GM19372 (cell line): ENCODE data around the gene UPP1.
A peak's percentile ranks its signal among the peaks of the same experiment; 100 is the strongest.
"Not testable (repeated sequence)": the region's sequence is repeated elsewhere in the genome, so short reads cannot be mapped to it uniquely, and the experiment has no call there.

Experiments
- ATAC-seq: cut with Tn5 transposase; IDR thresholded peaks from one replicate; pipeline ENCODE4 v1.9.1; 2021; ENCODE audit warnings: mild to moderate bottlenecking, low read depth, moderate library complexity; ENCODE audit not compliant: unreplicated experiment

UPP1 gene

DNA sequence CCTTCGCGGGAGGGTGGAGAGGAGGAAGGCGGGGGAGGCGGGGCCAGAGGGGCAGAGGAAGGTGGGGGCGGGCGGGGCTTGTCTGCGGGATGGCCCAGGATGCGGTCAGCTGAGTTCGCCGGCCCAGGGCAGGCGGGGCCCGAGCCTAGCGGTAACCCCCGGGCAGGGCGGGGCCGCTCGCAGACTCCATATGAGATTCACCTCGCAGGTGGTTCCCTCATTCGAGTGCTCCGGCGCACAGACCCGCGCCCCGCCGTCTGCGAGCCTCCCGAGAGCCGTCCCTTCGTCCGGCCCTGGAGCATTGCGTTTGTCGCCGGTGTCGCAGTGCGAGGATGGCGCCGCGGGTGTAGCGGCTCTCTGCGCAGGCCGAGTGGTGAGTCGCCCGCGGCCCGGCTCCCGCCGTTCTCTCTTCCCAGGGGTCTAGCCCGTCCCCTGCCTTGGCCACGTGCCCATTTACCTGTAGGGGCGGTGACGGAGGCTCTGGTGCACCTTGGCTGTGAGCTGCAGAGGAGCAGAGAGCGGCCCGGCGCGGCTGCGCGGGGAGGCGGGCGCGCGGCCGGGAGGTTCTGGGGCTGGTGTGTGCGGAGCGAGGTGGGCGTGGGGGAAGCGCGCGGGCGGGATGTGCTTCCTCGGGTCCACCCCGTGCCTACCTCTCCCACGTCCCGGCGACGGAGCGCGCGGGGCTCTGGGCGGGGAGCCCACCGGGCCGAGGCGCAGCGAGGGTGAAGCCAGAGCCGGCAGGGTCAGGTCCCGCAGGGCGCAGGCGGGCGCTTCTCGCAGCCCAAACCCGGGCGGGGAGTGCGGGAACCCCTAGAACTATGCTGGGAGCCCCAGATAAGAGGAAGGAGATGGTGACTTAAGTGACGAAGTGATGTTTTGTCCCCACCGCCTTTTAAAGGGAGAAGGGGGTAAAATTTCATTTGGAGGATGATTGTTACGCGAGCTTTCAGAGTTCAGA lies at the start of gene UPP1:
TSS of gene UPP1 (plus strand) at position 220 of the 958 bp plus-strand sequence. CDS start 5,519 bp downstream, outside the sequence.
- ATAC-seq: peak; percentile 53

DNA sequence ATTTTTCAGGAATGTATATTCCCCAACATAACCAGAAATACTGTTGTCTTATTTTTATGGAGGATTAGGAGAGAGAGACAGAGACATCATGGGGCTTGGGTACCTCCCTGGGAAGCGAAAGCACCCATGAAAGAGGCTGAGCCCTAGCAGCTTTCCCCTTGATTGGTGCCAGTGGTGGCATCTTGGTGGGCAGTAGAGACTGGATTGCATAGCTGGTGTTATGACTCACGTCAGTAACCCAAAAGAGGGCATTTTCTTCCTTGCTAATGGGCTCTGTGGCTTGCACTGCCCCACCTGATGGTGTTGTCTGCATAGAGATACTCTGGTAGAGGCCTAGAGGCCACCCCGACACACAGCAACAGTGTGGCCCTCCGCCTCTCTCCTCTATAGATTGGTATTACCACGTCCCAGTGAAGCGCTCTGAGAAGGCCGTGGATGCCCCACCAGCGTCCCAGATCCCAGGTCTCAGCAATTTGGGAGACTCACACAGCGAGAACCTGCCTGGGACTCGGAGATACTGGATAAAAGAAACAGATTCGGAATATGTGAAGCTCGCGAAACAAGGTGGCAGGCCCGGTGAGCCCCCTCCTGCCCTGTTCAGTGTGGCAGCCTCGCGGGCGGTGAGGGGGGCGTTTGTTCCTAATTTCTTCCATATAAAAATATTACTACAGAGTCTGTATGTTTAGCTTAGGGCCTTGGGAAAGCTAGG lies 48.0 kb upstream of the UPP1 start:
- ATAC-seq: no peak

DNA sequence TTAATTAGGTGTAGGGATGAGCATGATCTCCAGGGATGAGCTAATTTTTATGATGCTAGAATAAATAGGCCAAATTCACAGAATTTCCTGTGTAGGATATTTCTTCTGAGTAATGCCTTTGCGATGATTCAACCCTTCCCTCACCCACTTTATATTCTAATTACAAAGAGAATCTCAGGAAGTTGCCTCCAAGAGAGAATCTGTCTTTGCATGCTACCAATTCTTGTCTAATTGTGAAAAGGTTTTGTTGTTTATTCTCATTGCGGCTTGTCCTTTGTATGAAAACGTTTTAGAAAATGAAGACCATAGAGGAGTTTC lies 47.5 kb upstream of the UPP1 start:
- ATAC-seq: no peak

DNA sequence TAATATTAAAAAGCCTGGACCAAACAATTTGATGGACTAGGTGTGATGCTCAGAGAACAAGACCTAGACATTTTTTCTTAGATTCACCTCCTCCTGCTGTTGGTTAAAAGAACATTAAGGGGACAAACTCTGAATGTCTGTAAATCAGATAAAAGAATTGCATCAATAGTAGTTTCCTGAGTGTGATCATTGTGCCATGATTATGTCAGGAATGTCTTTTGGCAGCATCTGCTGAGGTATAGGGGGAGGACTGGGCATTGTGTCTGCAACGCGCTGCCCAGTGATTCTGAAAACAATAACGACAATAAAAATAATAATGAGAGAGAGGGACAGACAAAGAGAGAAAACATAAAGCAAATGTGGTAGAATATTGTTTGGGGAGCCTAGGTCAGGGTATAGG lies 46.8 kb upstream of the UPP1 start:
- no peak for ATAC-seq

DNA sequence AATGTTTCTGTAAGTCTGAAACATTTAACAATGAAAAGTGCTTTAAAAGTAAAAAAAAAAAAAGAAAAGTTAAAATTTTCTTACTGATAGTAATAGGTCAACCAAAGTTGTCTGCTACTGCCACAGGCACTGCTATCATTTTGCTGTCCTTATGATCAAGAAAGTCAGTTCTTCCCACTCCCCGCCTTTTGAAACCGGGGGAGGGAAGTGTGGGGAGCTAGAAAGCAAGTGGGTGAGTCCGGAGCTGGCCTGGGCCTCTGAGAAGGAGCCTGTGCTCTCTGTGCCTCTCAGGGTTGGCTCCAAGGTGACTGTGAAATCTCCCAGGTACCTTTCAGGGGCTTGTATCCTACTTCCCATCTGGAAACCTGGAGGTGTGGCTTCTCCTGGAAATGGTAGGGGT lies 46.4 kb upstream of the UPP1 start:
- ATAC-seq: no peak

DNA sequence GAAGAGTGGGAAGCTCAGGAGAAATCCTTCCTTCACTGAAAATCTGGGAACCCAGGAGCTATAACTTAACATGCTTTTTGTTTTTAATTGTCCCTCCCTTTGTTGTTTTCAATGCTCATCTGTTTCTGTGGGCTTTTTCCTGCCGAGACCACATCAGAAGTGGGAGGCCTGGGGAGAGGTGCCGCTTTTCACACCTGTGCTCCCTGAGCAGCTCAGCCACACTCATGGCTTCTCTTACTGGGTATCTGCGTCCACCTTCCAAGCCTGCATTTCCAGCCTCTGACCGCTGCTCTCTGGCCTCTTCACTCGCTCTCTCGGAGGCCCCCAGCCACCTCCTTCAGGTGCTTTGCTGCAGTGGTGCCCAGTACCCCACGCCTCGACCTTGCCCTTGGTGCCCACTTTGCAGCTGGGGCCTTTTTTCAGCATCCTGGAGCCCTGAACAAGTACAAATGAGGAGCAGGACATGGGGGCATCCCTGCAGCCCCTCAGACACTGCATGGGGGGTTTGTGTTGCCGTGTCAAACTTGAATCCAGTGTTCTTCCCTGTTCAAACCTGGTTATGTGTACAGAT lies 43.8 kb upstream of the UPP1 start:
- ATAC-seq: no peak

DNA sequence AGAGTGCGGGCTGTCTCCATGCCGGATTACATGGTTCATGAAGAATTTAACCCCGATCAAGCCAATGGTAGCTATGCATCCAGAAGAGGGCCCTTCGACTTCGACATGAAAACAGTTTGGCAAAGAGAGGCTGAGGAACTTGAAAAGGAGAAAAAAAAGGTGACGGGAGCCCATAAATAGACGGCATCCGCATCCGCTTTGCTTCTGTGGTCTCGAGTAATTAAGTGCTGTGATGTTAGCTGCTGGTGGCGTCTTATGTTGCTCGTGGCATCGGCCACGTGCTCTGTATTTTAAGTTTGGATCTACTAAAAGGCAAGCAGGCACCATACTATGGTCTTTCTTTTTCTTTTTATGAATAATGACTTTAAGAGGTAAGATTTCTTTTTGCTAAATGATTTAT lies 42.6 kb upstream of the UPP1 start:
- ATAC-seq: no peak

DNA sequence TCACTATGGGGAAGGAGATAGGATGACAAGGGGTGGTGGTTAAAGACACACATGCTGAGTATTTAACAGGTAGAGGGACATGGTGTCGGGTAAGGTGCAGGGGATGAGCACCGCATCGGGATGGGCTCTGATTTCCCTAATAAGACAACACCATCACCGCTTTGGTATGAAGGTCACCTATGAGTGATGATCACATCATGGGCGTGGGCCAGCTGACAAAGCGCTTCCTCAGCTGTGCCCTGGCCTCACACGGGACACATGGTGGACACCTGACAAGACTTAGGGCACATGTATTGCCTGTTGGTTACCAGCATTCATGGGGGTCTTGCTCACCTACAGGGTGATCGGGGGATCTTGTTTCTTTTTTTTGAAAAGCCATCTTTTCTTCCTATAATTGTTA lies 41.0 kb upstream of the UPP1 start:
- no peak for ATAC-seq

DNA sequence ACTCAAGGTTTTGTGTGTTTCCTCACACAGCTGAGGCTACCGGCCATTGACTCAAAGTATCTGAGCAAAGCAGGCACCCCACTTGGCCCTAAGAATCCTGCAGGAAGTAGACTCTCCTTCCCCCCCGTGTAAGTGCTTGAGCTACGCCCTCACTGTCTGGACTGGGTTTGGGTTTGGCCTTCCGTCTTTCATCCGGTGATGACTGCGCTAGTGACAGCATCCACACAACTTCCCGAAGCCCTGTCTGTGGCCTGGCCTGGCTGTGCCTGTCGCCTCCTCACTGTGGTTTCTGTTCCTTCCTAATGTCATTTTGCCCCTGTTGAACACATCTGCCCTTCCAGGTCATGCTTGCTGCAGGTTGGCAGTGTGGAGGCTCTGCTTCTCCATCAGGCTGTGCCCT lies 39.2 kb upstream of the UPP1 start:
- ATAC-seq: no peak

DNA sequence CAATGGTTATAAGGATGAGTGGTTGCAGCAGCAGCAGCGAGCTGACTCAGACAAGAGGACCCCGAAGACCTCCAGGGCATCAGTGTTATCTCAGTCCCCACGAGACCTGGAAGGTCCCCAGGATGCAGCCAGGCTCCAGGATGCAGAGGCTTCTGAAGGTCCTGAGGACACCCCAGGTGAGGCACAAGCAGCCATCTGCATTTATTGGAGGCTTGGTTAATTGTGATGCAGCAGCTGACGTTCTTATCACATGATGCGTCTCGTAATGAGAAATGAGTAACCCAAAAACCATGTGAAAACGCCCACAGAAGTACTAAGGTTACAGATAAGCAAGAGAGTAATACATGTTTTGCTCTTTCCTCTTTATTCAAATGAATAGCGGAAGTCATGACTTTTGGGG lies 36.3 kb upstream of the UPP1 start:
- ATAC-seq: no peak

DNA sequence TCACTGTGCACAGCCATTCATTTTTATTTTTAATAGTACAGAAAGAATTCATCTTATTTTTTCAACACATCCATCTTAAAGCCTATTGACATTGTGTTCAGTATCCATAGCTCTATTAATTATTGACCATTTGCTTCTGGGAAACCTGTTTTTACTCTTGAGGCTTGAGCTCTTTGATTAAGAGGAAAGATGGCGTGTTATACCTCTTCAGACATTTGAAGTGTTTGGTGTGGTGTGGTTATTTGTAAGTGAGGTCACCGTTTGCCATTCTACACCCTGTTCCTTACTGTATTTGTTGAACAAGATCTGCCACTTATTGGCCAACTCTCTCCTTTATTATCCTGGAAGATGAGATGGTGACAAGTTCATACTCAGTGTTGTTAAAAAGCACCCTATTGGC lies 35.3 kb upstream of the UPP1 start:
- ATAC-seq: no peak

DNA sequence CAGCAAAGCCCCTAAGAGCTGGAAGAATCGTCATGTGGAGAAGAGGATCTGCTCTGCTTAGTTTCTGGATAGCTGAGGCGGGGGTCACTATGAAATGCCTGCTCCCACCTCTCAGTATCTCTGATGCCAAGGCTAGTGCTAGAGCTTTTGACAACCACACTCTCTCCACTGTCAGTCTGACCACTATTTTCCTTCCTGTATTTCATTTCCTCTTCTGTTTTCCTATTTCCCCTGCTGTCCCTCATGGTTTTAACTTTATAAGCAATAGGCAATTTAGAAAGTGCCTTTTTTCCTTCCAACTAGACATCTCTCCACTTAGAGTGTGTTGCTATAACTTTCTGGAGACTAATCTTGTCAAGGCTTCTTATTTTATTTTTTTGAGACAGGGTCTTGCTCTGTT lies 30.1 kb upstream of the UPP1 start:
- ATAC-seq: no peak

DNA sequence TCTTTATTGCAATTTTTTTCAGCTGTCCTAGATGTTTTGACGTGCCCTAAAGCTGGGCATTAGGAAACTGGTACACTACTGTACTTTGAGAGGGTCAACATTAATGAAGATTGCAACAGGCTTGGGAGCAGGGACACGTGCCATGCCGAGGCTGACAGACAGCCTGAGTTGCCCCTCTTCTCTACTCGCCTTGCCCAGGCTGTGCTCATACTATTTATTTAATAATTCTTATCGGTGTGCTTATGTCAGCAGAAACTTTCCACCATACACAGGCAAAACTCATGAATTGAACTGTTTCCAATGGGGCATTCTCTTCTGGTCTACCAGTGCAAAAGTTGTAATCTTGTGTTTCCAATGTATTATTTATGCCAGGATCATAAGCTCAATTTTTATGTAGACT lies 29.4 kb upstream of the UPP1 start:
- no peak for ATAC-seq

DNA sequence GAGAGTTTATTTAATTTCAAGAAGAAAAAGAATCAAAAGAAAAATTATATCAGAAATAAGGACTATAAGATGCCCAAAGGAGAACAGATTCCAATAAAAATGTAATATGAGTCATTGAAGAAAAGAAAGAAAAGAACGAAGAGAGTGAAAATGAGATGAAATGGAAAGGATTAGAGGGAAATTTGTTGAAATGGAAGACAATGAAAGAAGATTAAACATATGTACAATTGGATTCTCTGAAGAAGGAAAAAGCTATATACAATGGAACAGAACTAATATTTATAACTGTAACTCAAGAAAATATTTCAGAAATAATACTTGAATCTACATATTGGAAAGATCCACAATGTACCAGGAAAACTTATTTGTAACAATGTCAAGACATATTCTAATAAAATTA lies 25.1 kb upstream of the UPP1 start:
- ATAC-seq: no peak

DNA sequence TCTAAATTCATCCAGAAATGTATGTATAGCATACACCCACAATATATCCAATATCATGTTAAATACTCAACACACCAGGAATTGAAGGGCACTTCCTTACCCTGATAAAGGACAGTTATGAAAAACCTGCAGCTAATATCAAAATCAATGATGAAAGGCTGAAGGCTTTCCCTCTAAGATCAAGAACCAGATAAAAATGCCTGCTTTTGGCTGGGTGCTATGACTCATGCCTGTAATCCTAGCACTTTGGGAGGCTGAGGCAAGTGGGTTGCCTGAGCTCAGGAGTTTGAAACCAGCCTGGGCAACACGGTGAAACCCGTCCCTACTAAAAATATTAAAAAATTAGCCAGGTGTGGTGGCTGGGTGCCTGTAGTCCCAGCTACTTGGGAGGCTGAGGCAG lies 21.6 kb upstream of the UPP1 start:
- no peak for ATAC-seq

DNA sequence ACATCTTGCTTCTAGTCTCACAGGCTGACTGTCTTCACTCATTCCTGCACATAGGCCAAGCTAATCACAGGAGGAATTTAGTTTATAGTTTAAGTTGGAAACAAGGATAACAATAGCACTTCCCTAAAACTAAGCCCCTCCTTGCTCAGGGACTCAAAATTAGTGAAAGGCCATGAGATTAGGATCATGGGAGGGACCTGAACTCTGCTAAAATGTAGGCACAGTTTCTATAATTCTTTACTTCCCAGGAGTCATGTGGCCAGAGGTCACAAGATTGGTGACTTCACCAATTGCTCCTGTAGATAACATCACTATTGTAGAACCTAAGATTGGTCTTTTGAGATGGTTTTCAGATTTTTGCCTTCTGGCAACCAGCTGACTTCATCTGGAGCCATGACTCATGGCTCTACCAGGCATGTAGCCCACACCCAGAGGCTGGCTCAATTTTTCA lies 14.8 kb upstream of the UPP1 start:
- ATAC-seq: no peak

DNA sequence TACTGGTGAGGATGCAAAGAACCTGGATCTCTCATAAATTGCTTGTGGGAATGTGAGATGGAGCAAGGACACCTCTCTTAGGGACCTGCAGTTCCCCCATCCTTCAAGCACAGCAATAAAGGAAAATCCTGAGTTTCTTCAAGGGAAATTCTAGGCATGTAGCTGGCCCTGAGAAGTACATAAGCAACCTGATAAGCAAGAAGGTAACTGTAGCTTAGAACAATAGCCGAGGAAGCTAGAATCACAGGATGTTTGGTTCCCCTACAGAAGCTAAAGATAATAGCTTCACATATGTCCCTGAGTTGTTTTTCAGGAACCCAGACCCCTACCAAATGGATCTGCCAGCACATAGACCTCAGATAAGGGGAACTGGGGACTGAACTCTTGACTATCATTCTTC lies 11.6 kb upstream of the UPP1 start:
- no peak for ATAC-seq

DNA sequence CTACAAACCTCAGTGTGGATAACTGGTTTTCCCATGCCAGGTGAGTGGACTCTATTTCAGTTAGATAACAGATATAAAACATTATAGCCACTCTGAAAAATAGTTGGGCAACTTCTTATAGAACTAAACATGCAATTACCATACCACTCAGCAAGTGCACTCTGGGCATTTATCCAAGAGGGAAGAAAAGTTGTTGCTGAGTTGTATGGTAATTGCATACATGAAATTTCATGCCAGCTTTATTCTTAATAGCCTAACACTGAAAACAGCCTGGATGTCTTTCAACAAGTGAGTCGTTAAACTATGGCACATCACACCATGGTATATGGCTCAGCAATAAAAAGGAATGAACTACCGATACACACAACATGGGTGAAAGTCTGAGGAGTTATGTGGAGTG lies 10.6 kb upstream of the UPP1 start:
- ATAC-seq: no peak

DNA sequence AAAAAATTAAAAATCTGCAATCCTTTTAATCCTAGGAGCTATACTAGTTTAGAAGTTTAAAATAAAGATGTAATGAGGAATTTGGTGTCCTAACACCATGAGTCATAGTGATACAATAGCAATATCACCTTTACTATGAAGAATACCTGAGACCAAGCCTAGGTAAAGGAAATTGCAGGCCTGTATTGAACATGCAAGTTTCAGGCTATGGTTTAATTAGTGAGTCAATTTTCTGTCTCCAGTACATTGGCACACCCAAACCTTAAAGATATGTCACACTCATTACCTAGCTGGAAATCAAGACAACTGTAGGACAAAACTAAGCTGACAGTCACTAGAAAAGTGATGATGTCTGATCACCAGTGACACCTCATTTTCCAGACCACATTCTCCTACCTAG lies 6.7 kb upstream of the UPP1 start:
- not testable (repeated sequence) for ATAC-seq

DNA sequence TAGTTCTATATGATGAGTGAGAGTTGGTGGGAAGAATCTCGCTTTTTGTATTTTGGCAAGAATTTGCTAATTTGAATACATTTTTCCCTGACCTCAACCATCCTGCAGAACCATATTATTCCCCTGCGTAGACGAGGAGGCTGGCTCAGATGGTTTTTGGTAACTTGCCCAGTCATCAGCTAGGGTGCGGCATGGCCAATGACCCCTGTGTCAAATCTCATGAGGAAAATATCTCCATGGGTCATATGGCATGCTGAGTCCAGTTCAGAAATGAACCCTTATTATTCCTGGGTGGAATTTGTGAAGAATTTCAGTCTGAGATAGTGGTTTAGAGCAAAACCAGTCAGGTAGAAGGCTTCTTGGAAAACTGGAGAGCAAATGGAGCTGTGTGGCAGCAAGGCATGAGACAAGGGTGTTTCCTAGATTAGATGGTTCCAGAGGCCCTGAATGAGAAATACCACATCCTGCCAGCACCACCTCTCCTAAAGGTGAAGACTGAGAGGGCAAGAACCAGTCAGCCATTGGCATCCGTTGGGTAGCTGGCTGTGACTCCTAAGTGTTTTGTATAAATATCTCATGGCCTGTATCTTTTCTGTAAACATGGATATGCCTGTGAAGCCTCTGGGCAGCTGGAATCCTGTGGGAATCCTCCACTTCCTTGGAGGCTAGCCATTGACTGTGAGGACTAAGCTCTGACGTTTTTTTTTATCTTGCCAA lies 5.8 kb upstream of the UPP1 start:
- no peak for ATAC-seq
